Thoracic aorta (tissue), 2 donors: ENCODE measurements around the gene CAMK1D. TPM values are rescaled to one million over a fixed set of nuclear protein-coding genes. Genes with fewer than 3 reads are reported as not detected.

Experiments used
- ATAC-seq: fragments of 150-250 bp; one replicate; pipeline ENCODE4 v1.8.0; 2017; ENCODE audit warnings: low read depth; ENCODE audit not compliant: insufficient number of reproducible peaks, low FRiP score
- DNase-seq: peaks from one replicate; pipeline ENCODE4 v3.0.0-alpha.2; 2020; ENCODE audit warnings: low spot score
- H3K27ac ChIP-seq, 2 donors: fragments of 200-600 bp; sonication (generic); 1 replicate in 1 of 2; 2 replicates in 1 of 2; pipeline ENCODE4 v1.5.1; 2016; ENCODE audit warnings: mild to moderate bottlenecking in 2 of 2, moderate library complexity in 2 of 2
- H3K27me3 ChIP-seq: fragments of 200-600 bp; sonication (generic); replicated peaks from 2 replicates; pipeline ENCODE4 v1.6.0; 2016; ENCODE audit warnings: mild to moderate bottlenecking; ENCODE audit not compliant: insufficient read depth
- H3K36me3 ChIP-seq: fragments of 200-600 bp; sonication (generic); one replicate; pipeline ENCODE4 v1.5.1; 2016
- H3K4me1 ChIP-seq, 2 donors: fragments of 200-600 bp; sonication (generic); 1 replicate in 1 of 2; 2 replicates in 1 of 2; pipeline versions ENCODE4 v1.5.1 to v1.6.0; 2016; ENCODE audit warnings: low read depth in 2 of 2, mild to moderate bottlenecking in 1 of 2; ENCODE audit not compliant: control insufficient read depth in 1 of 2
- H3K4me3 ChIP-seq: fragments of 200-600 bp; sonication (generic); 2 replicates; pipeline ENCODE4 v1.5.1; 2016; ENCODE audit warnings: mild to moderate bottlenecking
- H3K9me3 ChIP-seq: fragments of 200-600 bp; sonication (generic); 2 replicates; pipeline ENCODE4 v1.5.1; 2016
- CTCF ChIP-seq: fragments of 200-600 bp; sonication (generic); IDR thresholded peaks from one replicate; pipeline ENCODE4 v1.5.1; 2019; ENCODE audit warnings: antibody characterized with exemption
- total RNA-seq, 2 donors: library from RNA; depleted of rRNA; stranded (reverse); fragments of >200 nt; gene quantifications; one replicate each; pipeline versions ENCODE4 v1.1.0 to v1.2.3, GENCODE V29; 2016

CAMK1D gene
- total RNA-seq, 2 donors from 2014 or later: 8.7 to 11.2 TPM

- no peak for DNase-seq
- no peak for ATAC-seq
These were observed 377.9 kb downstream of the CAMK1D start for GRCh38 chr10:12726971-12727831.

GRCh38 chr10:12727832-12728215 lies 378.5 kb downstream of the CAMK1D start:
- DNase-seq: no peak
- H3K4me1 ChIP-seq: no peaks in the 10 kb centered on the region
- no peak for TF ChIP-seq CTCF
- H3K9me3 ChIP-seq: no peaks in the 10 kb centered on the region
- no peak overlapping the region for H3K27ac ChIP-seq
- no peaks in the 10 kb centered on the region for H3K27me3 ChIP-seq
- no peak for ATAC-seq
- no peaks in the 10 kb centered on the region for H3K36me3 ChIP-seq
- H3K4me3 ChIP-seq: no peak overlapping the region

More at GRCh38 chr10:12726971-12727831, 377.9 kb downstream of the CAMK1D start:
- Histone ChIP-seq H3K27me3 (no peaks in the 10 kb centered on the region), H3K9me3 (no peaks in the 10 kb centered on the region), H3K27ac (no peak overlapping the region), H3K4me1 (no peaks in the 10 kb centered on the region), H3K4me3 (no peak overlapping the region), H3K36me3 (no peaks in the 10 kb centered on the region)
- TF ChIP-seq CTCF: no peak

- Histone ChIP-seq H3K4me1 (no peaks in the 10 kb centered on the region), H3K9me3 (no peaks in the 10 kb centered on the region), H3K36me3 (no peaks in the 10 kb centered on the region), H3K4me3 (no peak overlapping the region), H3K27me3 (no peaks in the 10 kb centered on the region), H3K27ac (no peak overlapping the region)
- no peak for TF ChIP-seq CTCF
- DNase-seq (no peak), ATAC-seq (no peak)
These were observed 379.1 kb downstream of the CAMK1D start for GRCh38 chr10:12728494-12728893.

- H3K9me3 ChIP-seq: no peaks in the 10 kb centered on the region
- no peak for TF ChIP-seq CTCF
- H3K4me1 ChIP-seq: no peaks in the 10 kb centered on the region
- no peak overlapping the region for H3K4me3 ChIP-seq
- H3K27ac ChIP-seq: no peak overlapping the region
- DNase-seq (no peak), ATAC-seq (no peak)
- H3K27me3 ChIP-seq: no peaks in the 10 kb centered on the region
- H3K36me3 ChIP-seq: no peaks in the 10 kb centered on the region
These were observed 380.5 kb downstream of the CAMK1D start for GRCh38 chr10:12729885-12730284.

- Histone ChIP-seq H3K9me3 (no peaks in the 10 kb centered on the region), H3K4me1 (peaks cover 0 to 8% of the 10 kb centered on the region in 2 donors), H3K36me3 (no peaks in the 10 kb centered on the region), H3K27me3 (no peaks in the 10 kb centered on the region), H3K27ac (no peak overlapping the region), H3K4me3 (no peak overlapping the region)
- no peak for TF ChIP-seq CTCF
- DNase-seq (no peak), ATAC-seq (no peak)
These were observed 381.6 kb downstream of the CAMK1D start for GRCh38 chr10:12730809-12731519.
